MM.1S (cell line): Measurements from ENCODE around the gene POU5F2.

Experiments
- DNase-seq: peaks from one replicate; pipeline ENCODE4 v3.0.0-alpha.2; 2015
- H2AFZ ChIP-seq: fragments of 300-600 bp; sonication (generic); 2 replicates; pipeline ENCODE4 v1.6.0; 2016; ENCODE audit warnings: antibody characterized with exemption, low read length
- H3F3A ChIP-seq: fragments of 300-600 bp; sonication (generic); 2 replicates; pipeline ENCODE4 v1.6.1; 2016; ENCODE audit warnings: mild to moderate bottlenecking, antibody characterized with exemption, low read length, moderate library complexity, mixed read lengths; ENCODE audit not compliant: insufficient read depth
- H3K27ac ChIP-seq: fragments of 300-600 bp; sonication (generic); 2 replicates; pipeline ENCODE4 v1.5.1; 2016; ENCODE audit warnings: mild to moderate bottlenecking, low read length
- H3K27me3 ChIP-seq: fragments of 300-600 bp; sonication (generic); replicated peaks from 2 replicates; pipeline ENCODE4 v1.6.0; 2016; ENCODE audit warnings: low read length; ENCODE audit not compliant: insufficient read depth
- H3K36me3 ChIP-seq: fragments of 300-600 bp; sonication (generic); replicated peaks from 2 replicates; pipeline ENCODE4 v1.6.1; 2016; ENCODE audit warnings: mild to moderate bottlenecking, low read length, mixed read lengths; ENCODE audit not compliant: insufficient read depth
- H3K4me1 ChIP-seq: fragments of 300-600 bp; sonication (generic); 2 replicates; pipeline ENCODE4 v1.6.1; 2016; ENCODE audit warnings: low read length, mixed read lengths
- H3K4me2 ChIP-seq: fragments of 300-600 bp; sonication (generic); 2 replicates; pipeline ENCODE4 v1.6.0; 2016; ENCODE audit warnings: low read depth, low read length
- H3K4me3 ChIP-seq: fragments of 300-600 bp; sonication (generic); 2 replicates; pipeline ENCODE4 v1.5.1; 2016; ENCODE audit warnings: low read length, mixed read lengths
- H3K79me2 ChIP-seq: fragments of 300-600 bp; sonication (generic); 2 replicates; pipeline ENCODE4 v1.6.1; 2016; ENCODE audit warnings: mixed run types, low read length, mixed read lengths
- H3K9ac ChIP-seq: fragments of 300-600 bp; sonication (generic); 2 replicates; pipeline ENCODE4 v1.6.1; 2016; ENCODE audit warnings: low read length, mixed read lengths
- H3K9me2 ChIP-seq: fragments of 300-600 bp; sonication (generic); replicated peaks from 2 replicates; pipeline ENCODE4 v1.6.1; 2016; ENCODE audit warnings: mild to moderate bottlenecking, low read length, mixed read lengths; ENCODE audit not compliant: insufficient read depth
- H3K9me3 ChIP-seq: fragments of 300-600 bp; sonication (generic); replicated peaks from 2 replicates; pipeline ENCODE4 v1.6.1; 2016; ENCODE audit warnings: mild to moderate bottlenecking, low read length, mixed read lengths; ENCODE audit not compliant: insufficient read depth
- H4K20me1 ChIP-seq: fragments of 300-600 bp; sonication (generic); 2 replicates; pipeline ENCODE4 v1.6.1; 2016; ENCODE audit warnings: mild to moderate bottlenecking, low read length, moderate library complexity, mixed read lengths; ENCODE audit not compliant: insufficient read depth
- CTCF ChIP-seq: fragments of 300-600 bp; sonication (generic); IDR thresholded peaks from 2 replicates; pipeline ENCODE4 v1.5.1; 2016; ENCODE audit warnings: antibody characterized with exemption, low read length, mixed read lengths
- EZH2 ChIP-seq: fragments of 300-600 bp; sonication (generic); optimal IDR thresholded peaks from 2 replicates; pipeline ENCODE3; 2017; ENCODE audit warnings: low read depth, mild to moderate bottlenecking, antibody characterized with exemption, low read length, mixed read lengths
- EZH2phosphoT487 ChIP-seq: fragments of 300-600 bp; sonication (generic); IDR thresholded peaks from 2 replicates; pipeline ENCODE4 v1.6.1; 2018; ENCODE audit warnings: antibody characterized with exemption, low read length

POU5F2 gene

GRCh38 chr5:93741136-93741811 is at the start of gene POU5F2:
TSS of gene POU5F2 (minus strand) at chr5:93741600. CDS start at chr5:93741563, 37 bp downstream.
- no peaks in the 10 kb centered on the region for H3K79me2 ChIP-seq
- H3K36me3 ChIP-seq, result no peaks in the 10 kb centered on the region
- TF ChIP-seq CTCF (0 out of 2 replicates have a peak, but pooled peaks have one; percentile 4), EZH2phosphoT487 (no peak)
- H3K9me2 ChIP-seq, result no peaks in the 10 kb centered on the region
- H4K20me1 ChIP-seq, result no peaks in the 10 kb centered on the region
- H3K4me1 ChIP-seq, result no peaks in the 10 kb centered on the region
- no peak within 1 kb of the TSS for H3K9ac ChIP-seq
- no peaks in the 10 kb centered on the region for H3F3A ChIP-seq
- no peak within 1 kb of the TSS for H3K27ac ChIP-seq
- no peaks in the 10 kb centered on the region for H3K9me3 ChIP-seq
- DNase-seq, result no peak
- H2AFZ ChIP-seq, result no peak within 1 kb of the TSS
- H3K27me3 ChIP-seq, result no peaks in the 10 kb centered on the region
- no peak within 1 kb of the TSS for H3K4me2 ChIP-seq
- H3K4me3 ChIP-seq, result no peak within 1 kb of the TSS

GRCh38 chr5:93790401-93790800 is 49.0 kb upstream of the POU5F2 start:
- H3K4me1 ChIP-seq, result no peaks in the 10 kb centered on the region
- H3K27me3 ChIP-seq, result no peaks in the 10 kb centered on the region
- no peaks in the 10 kb centered on the region for H3K79me2 ChIP-seq
- no peak overlapping the region for H3K27ac ChIP-seq
- TF ChIP-seq CTCF, result no peak
- TF ChIP-seq EZH2, result no peak
- no peak for TF ChIP-seq EZH2phosphoT487
- H3K9ac ChIP-seq, result no peak overlapping the region
- H4K20me1 ChIP-seq, result no peaks in the 10 kb centered on the region
- no peak for DNase-seq
- H3K4me3 ChIP-seq, result no peak overlapping the region
- no peak overlapping the region for H3K4me2 ChIP-seq
- H3K36me3 ChIP-seq, result no peaks in the 10 kb centered on the region
- no peaks in the 10 kb centered on the region for H3K9me2 ChIP-seq
- no peaks in the 10 kb centered on the region for H3K9me3 ChIP-seq
- H2AFZ ChIP-seq, result no peak overlapping the region
- H3F3A ChIP-seq, result no peaks in the 10 kb centered on the region

GRCh38 chr5:93789173-93790067 is 48.0 kb upstream of the POU5F2 start:
- no peaks in the 10 kb centered on the region for H3K9me3 ChIP-seq
- TF ChIP-seq CTCF (no peak), EZH2 (no peak), EZH2phosphoT487 (no peak)
- no peaks in the 10 kb centered on the region for H3K79me2 ChIP-seq
- H3K36me3 ChIP-seq, result no peaks in the 10 kb centered on the region
- no peak overlapping the region for H3K4me2 ChIP-seq
- DNase-seq, result no peak
- no peaks in the 10 kb centered on the region for H4K20me1 ChIP-seq
- no peak overlapping the region for H3K27ac ChIP-seq
- no peaks in the 10 kb centered on the region for H3K9me2 ChIP-seq
- no peaks in the 10 kb centered on the region for H3F3A ChIP-seq
- no peaks in the 10 kb centered on the region for H3K27me3 ChIP-seq
- H3K4me1 ChIP-seq, result no peaks in the 10 kb centered on the region
- H3K4me3 ChIP-seq, result no peak overlapping the region
- no peak overlapping the region for H2AFZ ChIP-seq
- H3K9ac ChIP-seq, result no peak overlapping the region
